Measurements from ENCODE around the gene FANCG. TPM values are rescaled to one million over a fixed set of nuclear protein-coding genes. Genes with fewer than 3 reads are reported as not detected.
A peak's percentile ranks its signal among the peaks of the same experiment; 100 is the strongest.

The FANCG gene
- total and polyA plus RNA-seq, 7 donors: 1.6 to 6.0 (median 4.2) TPM

GRCh38 chr9:35103660-35104191, 24.0 kb upstream of the FANCG start:
- peaks cover 2 to 77% of the 10 kb centered on the region in 2 donors for H3K36me3 ChIP-seq (ENCODE audit: insufficient read depth in 1 of 2, low read depth in 1 of 2)
- no peak for DNase-seq
- peaks cover 17% of the 10 kb centered on the region for H3K4me1 ChIP-seq
- peak overlapping the region; percentile 90 for H3K27ac ChIP-seq
- intact Hi-C loops (cut with DNase I): no loop called here
- no peaks in the 10 kb centered on the region for H3K27me3 ChIP-seq (ENCODE audit: insufficient read depth in 3 of 3, low read length in 2 of 3)
- no peaks in the 10 kb centered on the region for H3K9me3 ChIP-seq
- no peak for TF ChIP-seq CTCF (IDR thresholded peaks at IDR 0.05)
- peak in 1 of 4 donors; percentile 1 for ATAC-seq
- peak overlapping the region; percentile 87 for H3K4me3 ChIP-seq
- 19 to 27% (median 26%) methylated on average over 5 of the region's 5 CpGs for WGBS, 3 donors

- Histone ChIP-seq H3K27me3 (ENCODE audit: insufficient read depth in 3 of 3, low read length in 2 of 3) (no peaks in the 10 kb centered on the region), H3K27ac (peak within 1 kb of the TSS; percentile 90), H3K9me3 (no peaks in the 10 kb centered on the region), H3K36me3 (ENCODE audit: insufficient read depth in 1 of 2, low read depth in 1 of 2) (peaks cover 2 to 71% of the 10 kb centered on the region in 2 donors), H3K4me3 (peak within 1 kb of the TSS; percentile 87), H3K4me1 (peaks cover 17% of the 10 kb centered on the region)
- intact Hi-C loops (cut with DNase I): no loop called here
- no peak for TF ChIP-seq CTCF (IDR thresholded peaks at IDR 0.05)
- peak; percentile 95 to 97 for DNase-seq
- WGBS, 3 donors: 0 to 1% (median 1%) methylated on average over 57 of the region's 57 CpGs
- peak; percentile 95 to 98 (median 96) for ATAC-seq
Measured at GRCh38 chr9:35102769-35103659, 23.3 kb upstream of the FANCG start, which contains the start of gene STOML2. TSS of gene STOML2 (minus strand) at chr9:35103131. CDS start at chr9:35103094, 37 bp downstream.

DNA sequence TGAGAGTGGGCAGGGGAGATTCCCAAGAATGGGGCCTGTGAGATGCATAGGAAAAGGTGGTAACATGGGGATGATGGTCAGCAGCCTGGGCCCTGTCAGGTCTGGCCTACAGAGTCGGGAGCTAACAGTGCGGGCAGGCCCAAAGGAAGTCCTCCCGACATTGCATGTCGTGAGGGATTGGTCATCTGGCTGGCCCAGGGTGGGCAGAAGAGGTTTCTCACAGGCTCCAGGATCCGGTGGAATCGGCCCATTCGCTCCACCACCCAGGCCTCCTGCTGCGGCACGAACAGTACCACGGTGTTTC, 22.7 kb upstream of the FANCG start:
- intact Hi-C loops (cut with DNase I): no loop called here
- no peak for TF ChIP-seq CTCF (IDR thresholded peaks at IDR 0.05)
- Histone ChIP-seq H3K4me3 (peak overlapping the region; percentile 87), H3K4me1 (peaks cover 17% of the 10 kb centered on the region), H3K9me3 (no peaks in the 10 kb centered on the region), H3K27me3 (ENCODE audit: insufficient read depth in 3 of 3, low read length in 2 of 3) (no peaks in the 10 kb centered on the region), H3K27ac (peak overlapping the region; percentile 90), H3K36me3 (ENCODE audit: insufficient read depth in 1 of 2, low read depth in 1 of 2) (peaks cover 2 to 65% of the 10 kb centered on the region in 2 donors)
- DNase-seq (no peak), ATAC-seq (peak; percentile 7 to 59 (median 38))
- WGBS, 3 donors: 1 to 2% (median 2%) methylated on average over 10 of the region's 10 CpGs

DNA sequence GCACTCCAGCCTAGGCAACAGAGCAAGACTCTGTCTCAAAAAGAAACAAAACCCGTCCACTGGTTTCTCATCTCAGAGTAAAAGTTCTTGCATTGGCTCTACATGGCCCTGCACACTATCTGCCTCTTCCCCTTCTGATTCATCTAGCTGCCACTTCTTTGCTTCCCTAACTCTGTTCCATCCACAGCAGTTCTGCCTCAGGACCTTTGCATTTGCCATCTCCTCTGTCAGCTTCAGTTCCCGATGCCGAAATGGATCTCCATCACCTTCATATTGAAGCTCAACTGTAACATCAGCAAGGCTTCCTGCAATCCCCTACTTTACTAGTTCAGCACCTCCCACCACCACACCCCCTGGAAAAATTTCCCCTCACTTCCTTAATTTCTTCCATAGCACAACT, 17.8 kb upstream of the FANCG start:
- Histone ChIP-seq H3K36me3 (ENCODE audit: insufficient read depth in 1 of 2, low read depth in 1 of 2) (peaks cover 5 to 57% of the 10 kb centered on the region in 2 donors), H3K9me3 (no peaks in the 10 kb centered on the region), H3K4me3 (no peak overlapping the region), H3K4me1 (peaks cover 13% of the 10 kb centered on the region), H3K27me3 (ENCODE audit: insufficient read depth in 3 of 3, low read length in 2 of 3) (no peaks in the 10 kb centered on the region), H3K27ac (no peak overlapping the region)
- ATAC-seq (no peak), DNase-seq (no peak)
- TF ChIP-seq CTCF (IDR thresholded peaks at IDR 0.05): no peak
- 81 to 83% (median 82%) methylated on average over 3 of the region's 3 CpGs for WGBS, 3 donors
- intact Hi-C loops (cut with DNase I): loop anchor here (2.0 to 5.0 kb wide), 2 partner anchors 195 to 199 kb away; no protein-coding TSS in a partner anchor
